HUES48 (cell line): ENCODE measurements around the gene DFFA.
A peak's percentile ranks its signal among the peaks of the same experiment; 100 is the strongest.
"Not testable (repeated sequence)": the region's sequence is repeated elsewhere in the genome, so short reads cannot be mapped to it uniquely, and the experiment has no call there.

ENCODE experiments used
- H3K27ac ChIP-seq: one replicate; pipeline ENCODE4 v1.7.0; 2013; ENCODE audit warnings: low read depth, low read length, inconsistent platforms
- H3K27me3 ChIP-seq: 2 replicates; pipeline ENCODE4 v1.6.1; 2013; ENCODE audit warnings: mild to moderate bottlenecking, low read length; ENCODE audit not compliant: control insufficient read depth, insufficient read depth
- H3K36me3 ChIP-seq: 2 replicates; pipeline ENCODE4 v1.6.1; 2013; ENCODE audit warnings: low read length; ENCODE audit not compliant: control insufficient read depth, insufficient read depth
- H3K4me1 ChIP-seq: 2 replicates; pipeline ENCODE4 v1.6.1; 2013; ENCODE audit warnings: mild to moderate bottlenecking, low read length; ENCODE audit not compliant: control insufficient read depth, insufficient read depth
- H3K4me3 ChIP-seq: 2 replicates; pipeline ENCODE4 v1.5.1; 2013; ENCODE audit warnings: mild to moderate bottlenecking, low read depth, low read length
- H3K9ac ChIP-seq: 2 replicates; pipeline ENCODE4 v1.6.1; 2013; ENCODE audit warnings: mild to moderate bottlenecking, low read depth, low read length, moderate library complexity
- H3K9me3 ChIP-seq: 2 replicates; pipeline ENCODE4 v1.6.1; 2013; ENCODE audit warnings: low read length; ENCODE audit not compliant: control insufficient read depth, insufficient read depth

The DFFA gene

DNA sequence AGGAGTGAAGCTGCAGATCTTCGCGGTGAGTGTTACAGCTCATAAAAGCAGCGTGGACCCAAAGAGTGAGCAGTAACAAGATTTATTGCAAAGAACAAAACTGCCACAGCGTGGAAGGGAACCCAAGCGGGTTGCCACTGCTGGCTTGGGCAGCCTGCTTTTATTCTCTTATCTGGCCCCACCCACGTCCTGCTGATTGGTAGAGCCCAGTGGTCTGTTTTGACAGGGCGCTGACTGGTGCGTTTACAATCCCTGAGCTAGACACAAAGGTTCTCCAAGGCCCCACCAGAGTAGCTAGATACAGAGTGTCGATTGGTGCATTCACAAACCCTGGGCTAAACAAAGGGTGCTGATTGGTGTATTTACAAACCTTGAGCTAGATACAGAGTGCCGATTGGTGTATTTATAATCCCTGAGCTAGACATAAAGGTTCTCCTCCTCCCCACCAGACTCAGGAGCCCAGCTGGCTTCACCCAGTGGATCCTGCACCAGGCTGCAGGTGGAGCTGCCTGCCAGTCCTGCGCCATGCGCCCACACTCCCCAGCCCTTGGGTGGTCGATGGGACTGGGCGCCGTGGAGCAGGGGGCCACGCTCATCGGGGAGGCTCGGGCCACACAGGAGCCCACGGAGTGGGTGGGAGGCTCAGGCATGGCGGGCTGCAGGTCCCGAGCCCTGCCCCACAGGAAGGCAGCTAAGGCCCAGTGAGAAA is 46.3 kb downstream of the DFFA start:
- H3K9me3 ChIP-seq, H3K4me1 ChIP-seq, H3K4me3 ChIP-seq, H3K9ac ChIP-seq, H3K36me3 ChIP-seq, H3K27me3 ChIP-seq: not testable (repeated sequence)
- peak overlapping the region; percentile 55 for H3K27ac ChIP-seq

- H3K4me3 ChIP-seq = no peak overlapping the region
- peaks cover 17% of the 10 kb centered on the region for H3K36me3 ChIP-seq
- no peaks in the 10 kb centered on the region for H3K9me3 ChIP-seq
- no peak overlapping the region for H3K27ac ChIP-seq
- no peaks in the 10 kb centered on the region for H3K27me3 ChIP-seq
- no peaks in the 10 kb centered on the region for H3K4me1 ChIP-seq
- no peak overlapping the region for H3K9ac ChIP-seq
Measured at GRCh38 chr1:10424651-10425050, 47.7 kb downstream of the DFFA start.

DNA sequence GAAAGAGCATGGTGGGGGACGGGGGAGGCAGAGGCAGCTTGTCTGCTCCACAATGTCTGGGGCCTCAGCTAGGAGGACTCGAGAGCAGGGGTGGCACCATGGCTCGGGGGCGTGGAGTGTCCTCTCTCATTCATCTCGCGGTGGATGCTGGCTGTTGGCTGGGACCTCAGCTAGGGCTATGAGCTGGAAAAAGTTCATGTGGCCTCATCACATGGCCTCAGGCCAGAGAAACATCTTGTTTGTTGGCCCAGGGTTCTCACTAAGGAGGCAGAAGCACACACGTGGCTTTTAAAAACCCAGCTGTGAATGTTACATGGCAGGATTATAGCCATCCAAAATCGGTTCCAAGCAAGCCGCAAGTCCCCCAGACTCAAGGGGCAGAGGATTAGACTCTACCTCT is 48.3 kb downstream of the DFFA start:
- no peaks in the 10 kb centered on the region for H3K9me3 ChIP-seq
- H3K27me3 ChIP-seq = no peaks in the 10 kb centered on the region
- no peaks in the 10 kb centered on the region for H3K4me1 ChIP-seq
- peaks cover 23% of the 10 kb centered on the region for H3K36me3 ChIP-seq
- no peak overlapping the region for H3K9ac ChIP-seq
- no peak overlapping the region for H3K4me3 ChIP-seq
- no peak overlapping the region for H3K27ac ChIP-seq

DNA sequence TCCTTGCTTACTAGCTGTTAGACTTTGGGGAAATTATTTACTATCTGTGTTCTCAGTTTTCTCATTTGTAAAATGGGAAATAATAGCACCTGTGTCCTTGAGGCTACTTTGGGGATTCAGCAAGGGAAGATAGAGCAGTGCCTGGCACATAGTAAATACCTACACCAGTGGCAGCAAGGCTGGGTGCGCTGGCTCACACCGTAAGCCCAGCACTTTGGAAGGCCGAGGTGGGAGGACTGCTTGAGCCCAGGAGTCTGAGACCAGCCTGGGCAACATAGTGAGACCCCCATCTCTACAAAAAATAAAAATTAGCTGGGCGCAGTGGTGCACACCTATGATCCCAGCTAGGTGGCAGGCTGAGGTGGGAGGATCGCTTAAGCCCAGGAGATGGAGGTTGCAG is 50.7 kb downstream of the DFFA start:
- H3K9ac ChIP-seq = no peak overlapping the region
- H3K27me3 ChIP-seq = no peaks in the 10 kb centered on the region
- no peak overlapping the region for H3K27ac ChIP-seq
- H3K36me3 ChIP-seq = peaks cover 47% of the 10 kb centered on the region
- H3K4me1 ChIP-seq = no peaks in the 10 kb centered on the region
- H3K9me3 ChIP-seq = no peaks in the 10 kb centered on the region
- H3K4me3 ChIP-seq = no peak overlapping the region

DNA sequence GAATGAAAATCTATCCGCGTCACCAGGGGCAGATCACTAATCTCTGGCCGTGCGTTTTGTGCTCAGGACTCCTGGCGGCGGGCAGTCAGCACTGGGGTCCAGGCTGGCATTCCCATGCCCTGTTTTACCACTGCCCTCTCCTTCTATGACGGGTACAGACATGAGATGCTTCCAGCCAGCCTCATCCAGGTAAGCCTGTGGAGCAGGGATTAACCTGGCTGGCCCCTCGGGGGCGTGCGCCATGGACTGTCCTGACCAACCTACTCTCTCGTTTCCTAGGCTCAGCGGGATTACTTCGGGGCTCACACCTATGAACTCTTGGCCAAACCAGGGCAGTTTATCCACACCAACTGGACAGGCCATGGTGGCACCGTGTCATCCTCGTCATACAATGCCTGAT is 53.0 kb downstream of the DFFA start:
- Histone ChIP-seq H3K36me3 (peaks cover 70% of the 10 kb centered on the region), H3K9ac (no peak overlapping the region), H3K4me1 (peaks cover 3% of the 10 kb centered on the region; the same call in 1 of the 2 replicates), H3K9me3 (no peaks in the 10 kb centered on the region), H3K27ac (no peak overlapping the region), H3K4me3 (no peak overlapping the region), H3K27me3 (no peaks in the 10 kb centered on the region)

- not testable (repeated sequence) for H3K27ac ChIP-seq, H3K4me3 ChIP-seq, H3K27me3 ChIP-seq, H3K9ac ChIP-seq, H3K9me3 ChIP-seq, H3K4me1 ChIP-seq
- peaks cover 76% of the 10 kb centered on the region for H3K36me3 ChIP-seq
Measured at GRCh38 chr1:10418741-10419140, 53.6 kb downstream of the DFFA start.

- not testable (repeated sequence) for H3K9me3 ChIP-seq, H3K27me3 ChIP-seq, H3K27ac ChIP-seq, H3K4me3 ChIP-seq, H3K4me1 ChIP-seq, H3K9ac ChIP-seq
- H3K36me3 ChIP-seq = peaks cover 96% of the 10 kb centered on the region
Measured at GRCh38 chr1:10415967-10416366, 56.4 kb downstream of the DFFA start.

DNA sequence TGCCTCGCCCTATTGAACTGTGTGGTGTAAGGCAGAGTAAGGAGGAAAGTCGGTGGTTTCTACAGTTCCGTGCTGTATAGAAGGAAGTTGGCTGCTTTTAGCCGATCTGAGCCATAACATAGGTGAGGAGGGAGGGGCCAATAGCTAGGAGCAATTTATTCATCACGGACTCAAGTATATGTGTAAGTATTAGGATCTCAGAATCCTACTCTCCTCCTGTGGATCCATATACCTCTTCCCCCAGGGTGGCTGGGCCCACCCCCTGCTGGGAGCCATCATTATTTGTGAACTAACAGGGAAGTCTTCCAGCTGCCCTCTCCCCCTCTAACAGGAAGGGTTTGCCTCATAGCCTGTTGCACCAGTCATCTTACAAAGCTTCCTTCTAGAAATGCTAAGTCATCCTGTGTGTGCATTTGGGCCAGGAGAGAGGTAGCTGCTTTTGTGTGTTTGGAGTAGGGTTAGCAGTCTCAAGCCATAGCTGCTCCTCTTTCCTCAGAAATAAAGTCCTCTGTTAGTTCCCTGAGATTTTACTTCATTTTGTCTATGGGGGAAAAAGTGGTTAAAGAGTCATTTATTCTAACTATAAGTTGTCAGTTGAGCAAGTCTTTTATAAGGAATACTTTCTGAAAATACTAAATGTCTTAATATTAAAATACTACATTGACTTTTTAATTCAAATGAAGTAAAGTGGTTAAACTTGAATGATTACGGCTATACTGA is 57.0 kb downstream of the DFFA start:
- Histone ChIP-seq H3K9ac (no peak overlapping the region), H3K4me1 (peaks cover 3% of the 10 kb centered on the region; the same call in 1 of the 2 replicates), H3K36me3 (peaks cover 99% of the 10 kb centered on the region), H3K27ac (peak overlapping the region; percentile 24), H3K4me3 (no peak overlapping the region), H3K27me3 (no peaks in the 10 kb centered on the region), H3K9me3 (no peaks in the 10 kb centered on the region)

DNA sequence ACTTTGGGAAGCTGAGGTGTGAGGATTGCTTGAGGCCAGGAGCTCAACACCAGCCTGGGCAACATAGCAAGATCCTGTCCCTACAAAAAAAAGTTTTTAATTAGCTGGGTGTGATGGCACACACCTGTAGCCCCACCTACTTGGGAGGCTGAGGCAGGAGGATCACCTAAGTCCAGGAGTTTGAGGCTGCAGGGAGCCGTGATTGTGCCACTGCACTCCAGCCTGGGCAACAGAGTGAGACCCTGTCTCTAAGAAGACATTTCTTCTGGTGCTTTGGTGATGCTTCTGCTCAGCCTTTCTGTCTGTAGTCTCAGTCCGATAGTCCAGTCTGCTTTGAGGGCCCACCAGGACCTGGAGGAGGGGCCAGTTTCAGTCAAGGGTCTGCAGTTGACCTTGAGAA is 65.1 kb downstream of the DFFA start:
- Histone ChIP-seq H3K4me3 (no peak overlapping the region), H3K36me3 (peaks cover 99% of the 10 kb centered on the region), H3K9ac (no peak overlapping the region), H3K27me3 (no peaks in the 10 kb centered on the region), H3K27ac (no peak overlapping the region), H3K9me3 (no peaks in the 10 kb centered on the region), H3K4me1 (no peaks in the 10 kb centered on the region)
